ENCODE measurements around the gene SLTM. TPM values are rescaled to one million over a fixed set of nuclear protein-coding genes. Genes with fewer than 3 reads are reported as not detected.
A peak's percentile ranks its signal among the peaks of the same experiment; 100 is the strongest.
"Not testable (repeated sequence)": the region's sequence is repeated elsewhere in the genome, so short reads cannot be mapped to it uniquely, and the experiment has no call there.

SLTM gene
- total and polyA plus RNA-seq, 3 experiments from 2014 or later = 91.5 to 113 (median 111) TPM

GRCh38 chr15:58851205-58851604, 82.3 kb downstream of the SLTM start:
- H3K9me3 Mint-ChIP-seq; H3K27me3 ChIP-seq (ENCODE audit: insufficient read depth, low read length, poor library complexity, severe bottlenecking); CTCF ChIA-PET; DNase-seq; H3K4me3 Mint-ChIP-seq; H3K27ac ChIP-seq (ENCODE audit: low read depth, low read length); H3K4me1 ChIP-seq (ENCODE audit: insufficient read depth, low read length); H3K4me3 ChIP-seq (ENCODE audit: low read length); H3K27ac Mint-ChIP-seq; H3K36me3 ChIP-seq (ENCODE audit: insufficient read depth, low read length); H3K9me3 ChIP-seq (ENCODE audit: low read length); H3K27me3 Mint-ChIP-seq; H3K4me1 Mint-ChIP-seq; POLR2A ChIA-PET: not testable (repeated sequence)
- peaks cover 18 to 64% (median 24%) of the 10 kb centered on the region in 3 donors for H3K36me3 Mint-ChIP-seq

GRCh38 chr15:58842713-58843396, 90.6 kb downstream of the SLTM start:
- H3K4me3 ChIP-seq (ENCODE audit: low read length) = no peak overlapping the region
- peaks cover 12 to 44% (median 13%) of the 10 kb centered on the region in 3 donors for H3K36me3 Mint-ChIP-seq
- no peaks in the 10 kb centered on the region for H3K9me3 ChIP-seq (ENCODE audit: low read length)
- H3K27me3 Mint-ChIP-seq = no peaks in the 10 kb centered on the region
- no peak overlapping the region for H3K4me3 Mint-ChIP-seq
- peaks cover 0 to 2% (median 0%) of the 10 kb centered on the region in 3 donors for H3K4me1 Mint-ChIP-seq
- no peaks in the 10 kb centered on the region for H3K9me3 Mint-ChIP-seq
- POLR2A ChIA-PET = no interaction called here
- H3K4me1 ChIP-seq (ENCODE audit: insufficient read depth, low read length) = no peaks in the 10 kb centered on the region
- no peak for DNase-seq
- H3K27ac ChIP-seq (ENCODE audit: low read depth, low read length) = no peak overlapping the region
- no peak overlapping the region for H3K27ac Mint-ChIP-seq
- H3K27me3 ChIP-seq (ENCODE audit: insufficient read depth, low read length, poor library complexity, severe bottlenecking) = no peaks in the 10 kb centered on the region
- no peaks in the 10 kb centered on the region for H3K36me3 ChIP-seq (ENCODE audit: insufficient read depth, low read length)
- CTCF ChIA-PET = no interaction called here

- peaks cover 4 to 36% (median 5%) of the 10 kb centered on the region in 3 donors for H3K36me3 Mint-ChIP-seq
- Histone ChIP-seq H3K27ac (ENCODE audit: low read depth, low read length) (no peak overlapping the region), H3K9me3 (ENCODE audit: low read length) (no peaks in the 10 kb centered on the region), H3K4me3 (ENCODE audit: low read length) (no peak overlapping the region), H3K36me3 (ENCODE audit: insufficient read depth, low read length) (no peaks in the 10 kb centered on the region), H3K4me1 (ENCODE audit: insufficient read depth, low read length) (no peaks in the 10 kb centered on the region), H3K27me3 (ENCODE audit: insufficient read depth, low read length, poor library complexity, severe bottlenecking) (no peaks in the 10 kb centered on the region)
- no peaks in the 10 kb centered on the region for H3K27me3 Mint-ChIP-seq
- H3K9me3 Mint-ChIP-seq = no peaks in the 10 kb centered on the region
- ChIA-PET CTCF (no interaction called here), POLR2A (no interaction called here)
- no peak for DNase-seq
- no peak overlapping the region for H3K4me3 Mint-ChIP-seq
- no peak overlapping the region for H3K27ac Mint-ChIP-seq
- H3K4me1 Mint-ChIP-seq = peaks cover 0 to 2% (median 0%) of the 10 kb centered on the region in 3 donors
These were observed 93.4 kb downstream of the SLTM start for GRCh38 chr15:58840048-58840447.

DNA sequence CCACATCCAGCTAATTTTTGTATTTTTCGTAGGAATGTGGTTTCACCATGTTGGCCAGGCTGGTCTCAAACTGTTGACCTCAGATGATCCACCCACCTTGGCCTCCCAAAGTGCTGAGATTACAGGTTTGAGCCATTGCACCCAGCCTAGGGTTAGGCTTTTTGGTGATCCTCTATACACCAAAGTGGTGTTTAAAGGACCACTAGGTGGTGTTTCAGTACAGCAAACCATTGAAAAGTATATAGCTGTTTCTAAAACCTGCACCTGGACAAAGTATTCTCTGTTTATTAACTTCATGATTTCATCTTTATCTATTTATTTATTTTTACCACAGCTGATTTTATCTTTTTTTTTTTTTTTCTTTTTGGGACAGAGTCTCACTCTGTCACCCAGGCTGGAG, 94.0 kb downstream of the SLTM start:
- no peaks in the 10 kb centered on the region for H3K27me3 ChIP-seq (ENCODE audit: insufficient read depth, low read length, poor library complexity, severe bottlenecking)
- Mint-ChIP-seq H3K36me3 (peaks cover 4 to 36% (median 5%) of the 10 kb centered on the region in 3 donors), H3K27ac (peak overlapping the region in 1 of 8 donors; percentile 63), H3K9me3 (no peaks in the 10 kb centered on the region), H3K4me1 (peaks cover 0 to 2% (median 0%) of the 10 kb centered on the region in 3 donors), H3K4me3 (no peak overlapping the region), H3K27me3 (no peaks in the 10 kb centered on the region)
- H3K9me3 ChIP-seq (ENCODE audit: low read length) = no peaks in the 10 kb centered on the region
- ChIA-PET POLR2A (no interaction called here), CTCF (no interaction called here)
- H3K36me3 ChIP-seq (ENCODE audit: insufficient read depth, low read length) = no peaks in the 10 kb centered on the region
- no peak for DNase-seq
- H3K4me1 ChIP-seq (ENCODE audit: insufficient read depth, low read length) = no peaks in the 10 kb centered on the region
- H3K27ac ChIP-seq (ENCODE audit: low read depth, low read length) = no peak overlapping the region
- H3K4me3 ChIP-seq (ENCODE audit: low read length) = no peak overlapping the region

DNA sequence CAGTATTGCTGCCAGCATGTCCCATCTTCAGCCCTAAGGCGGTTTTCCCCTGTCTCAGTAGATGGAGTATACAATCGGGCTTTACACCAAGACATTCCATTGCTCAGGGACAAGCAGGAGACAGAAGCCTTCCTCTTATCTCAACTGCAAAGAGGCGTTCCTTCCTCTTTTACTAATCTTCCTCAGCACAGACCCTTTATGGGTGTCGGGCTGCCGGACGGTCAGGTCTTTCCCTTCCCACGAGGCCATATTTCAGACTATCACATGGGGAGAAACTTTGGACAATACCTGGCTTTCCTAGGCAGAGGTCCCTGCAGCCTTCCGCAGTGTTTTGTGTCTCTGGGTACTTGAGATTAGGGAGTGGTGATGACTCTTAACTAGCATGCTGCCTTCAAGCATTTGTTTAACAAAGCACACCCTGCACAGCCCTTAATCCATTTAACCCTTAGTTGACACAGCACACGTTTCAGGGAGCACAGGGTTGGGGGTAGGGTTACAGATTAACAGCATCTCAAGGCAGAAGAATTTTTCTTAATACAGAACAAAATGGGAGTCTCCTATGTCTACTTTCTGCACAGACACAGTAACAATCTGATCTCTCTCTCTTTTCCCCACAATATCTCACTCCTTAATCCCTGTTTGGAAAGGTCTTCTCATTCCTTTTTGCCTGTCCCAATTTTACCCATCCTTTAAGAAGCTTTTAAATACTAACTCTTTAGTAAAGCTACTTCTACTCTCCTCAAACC, 99.6 kb downstream of the SLTM start:
- DNase-seq; CTCF ChIA-PET; H3K9me3 Mint-ChIP-seq; H3K4me3 Mint-ChIP-seq; H3K36me3 ChIP-seq (ENCODE audit: insufficient read depth, low read length); H3K4me1 ChIP-seq (ENCODE audit: insufficient read depth, low read length); H3K9me3 ChIP-seq (ENCODE audit: low read length); POLR2A ChIA-PET; H3K4me3 ChIP-seq (ENCODE audit: low read length); H3K27ac Mint-ChIP-seq; H3K27me3 Mint-ChIP-seq; H3K27me3 ChIP-seq (ENCODE audit: insufficient read depth, low read length, poor library complexity, severe bottlenecking); H3K4me1 Mint-ChIP-seq: not testable (repeated sequence)
- peaks cover 0 to 52% (median 10%) of the 10 kb centered on the region in 3 donors for H3K36me3 Mint-ChIP-seq
- H3K27ac ChIP-seq (ENCODE audit: low read depth, low read length) = peak overlapping the region; percentile 17

DNA sequence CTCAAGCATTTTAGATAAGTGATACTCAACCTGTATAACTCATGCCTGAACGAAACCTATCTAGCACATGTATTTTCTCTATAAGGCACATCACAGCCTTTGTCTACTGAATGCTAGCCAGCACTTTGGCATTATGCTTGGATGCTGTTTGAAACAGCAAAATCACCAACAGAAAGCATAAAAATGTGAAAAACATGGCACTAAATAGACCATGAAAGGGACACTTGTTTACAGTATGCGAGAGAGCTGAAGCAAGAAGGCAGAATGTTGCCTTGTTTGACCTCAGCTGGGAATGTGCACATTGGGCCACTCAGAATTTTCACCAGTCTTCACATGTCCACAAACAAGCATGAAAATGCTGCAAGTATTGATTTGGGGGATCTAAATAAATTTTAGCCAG, 102.9 kb downstream of the SLTM start:
- H3K27me3 ChIP-seq (ENCODE audit: insufficient read depth, low read length, poor library complexity, severe bottlenecking) = no peaks in the 10 kb centered on the region
- no peak overlapping the region for H3K27ac ChIP-seq (ENCODE audit: low read depth, low read length)
- DNase-seq = no peak
- no peak overlapping the region for H3K4me3 Mint-ChIP-seq
- no peaks in the 10 kb centered on the region for H3K27me3 Mint-ChIP-seq
- H3K9me3 ChIP-seq (ENCODE audit: low read length) = no peaks in the 10 kb centered on the region
- H3K27ac Mint-ChIP-seq = no peak overlapping the region
- H3K4me1 ChIP-seq (ENCODE audit: insufficient read depth, low read length) = no peaks in the 10 kb centered on the region
- H3K9me3 Mint-ChIP-seq = no peaks in the 10 kb centered on the region
- H3K4me1 Mint-ChIP-seq = no peaks in the 10 kb centered on the region
- ChIA-PET CTCF (no interaction called here), POLR2A (no interaction called here)
- H3K36me3 ChIP-seq (ENCODE audit: insufficient read depth, low read length) = no peaks in the 10 kb centered on the region
- H3K4me3 ChIP-seq (ENCODE audit: low read length) = no peak overlapping the region
- peaks cover 0 to 50% (median 16%) of the 10 kb centered on the region in 3 donors for H3K36me3 Mint-ChIP-seq

Other genes with a start within 250 kb of the SLTM start
- 10 to 100 TPM; 81.6 to 86.6 TPM for gene ADAM10, start 184.0 kb downstream of the SLTM start, total RNA-seq
- gene ADAM10, start 184.0 kb downstream of the SLTM start, polyA plus RNA-seq = 120 TPM
- gene MINDY2, start 162.4 kb downstream of the SLTM start, total RNA-seq = 10 to 100 TPM in 1 of 2 experiments, 1 to 10 TPM in 1; 9.6 to 12.1 TPM
- 18.8 TPM for gene MINDY2, start 162.4 kb downstream of the SLTM start, polyA plus RNA-seq
- gene RNF111, start 54.0 kb upstream of the SLTM start, total RNA-seq = 10 to 100 TPM; 24.8 to 26.9 TPM
- gene RNF111, start 54.0 kb upstream of the SLTM start, polyA plus RNA-seq = 14.8 TPM
- 10 to 100 TPM; 28.2 to 30.3 TPM for gene CCNB2, start 171.5 kb upstream of the SLTM start, total RNA-seq
- gene CCNB2, start 171.5 kb upstream of the SLTM start, polyA plus RNA-seq = 0.51 TPM